Aorta (tissue), 5 donors: ENCODE results near the gene NKX2-3. TPM values are rescaled to one million over a fixed set of nuclear protein-coding genes. Genes with fewer than 3 reads are reported as not detected.

Experiments used
- ATAC-seq: fragments of 200-7000 bp; cut with Tn5 transposase; one replicate; pipeline ENCODE4 v1.9.1; 2022; ENCODE audit warnings: moderate library complexity; ENCODE audit not compliant: low FRiP score
- DNase-seq, 2 donors: peaks; one replicate each; pipeline ENCODE4 v3.0.0-alpha.2; 2020
- H3K27ac ChIP-seq, 2 donors: one replicate each; pipeline ENCODE4 v1.5.1; 2013; ENCODE audit warnings: low read length in 2 of 2, mild to moderate bottlenecking in 2 of 2, moderate library complexity in 2 of 2, control low read depth in 1 of 2, inconsistent platforms in 1 of 2, low read depth in 1 of 2
- H3K27me3 ChIP-seq, 2 donors: one replicate each; pipeline ENCODE4 v1.6.1; 2013; ENCODE audit warnings: control low read depth in 1 of 2, low read length in 1 of 2, mild to moderate bottlenecking in 1 of 2, moderate library complexity in 1 of 2; ENCODE audit not compliant: insufficient read depth in 2 of 2, control insufficient read depth in 1 of 2
- H3K36me3 ChIP-seq, 2 donors: one replicate each; pipeline ENCODE4 v1.6.1; 2013; ENCODE audit warnings: control low read depth in 1 of 2, low read length in 1 of 2, mild to moderate bottlenecking in 1 of 2; ENCODE audit not compliant: insufficient read depth in 2 of 2, control insufficient read depth in 1 of 2
- H3K4me1 ChIP-seq, 2 donors: one replicate each; pipeline ENCODE4 v1.6.1; 2013; ENCODE audit warnings: low read length in 2 of 2, control low read depth in 1 of 2, mild to moderate bottlenecking in 1 of 2, moderate library complexity in 1 of 2; ENCODE audit not compliant: insufficient read depth in 2 of 2, control insufficient read depth in 1 of 2
- H3K4me3 ChIP-seq, 2 donors: one replicate each; pipeline ENCODE4 v1.5.1; 2013; ENCODE audit warnings: low read length in 2 of 2, control low read depth in 1 of 2, mild to moderate bottlenecking in 1 of 2
- H3K9me3 ChIP-seq: one replicate; pipeline ENCODE4 v1.6.1; 2013; ENCODE audit warnings: mild to moderate bottlenecking, low read length; ENCODE audit not compliant: control insufficient read depth
- WGBS, 2 donors: extraction: QIAGEN DNeasy Blood & Tissue Kit; methylation state at CpG; one replicate each; pipeline ENCODE4 v1.1.7; 2013; 5-methylcytosine and 5-hydroxymethylcytosine counted together
- intact Hi-C, 2 donors: fragments of 100-400 bp; cut with DNase I; formaldehyde crosslinking; loops; one replicate each; pipeline versions ENCODE4 v1.14.2 to v1.15.0; 2022
- polyA plus RNA-seq, 2 donors: library from polyadenylated mRNA; stranded (reverse); fragments of 200-250 nt; gene quantifications; one replicate each; pipeline ENCODE4 v1.2.3, GENCODE V29; 2013
- total RNA-seq, 2 donors: library from RNA; stranded (reverse); fragmentation: NEBNext Ultra II Directional; extraction: Animal tissue kit (Norgen Biotek cat#: 25700); gene quantifications; one replicate each; pipeline ENCODE4 v1.2.1, GENCODE V29; 2021
- donor health status: healthy with polysubstance abuse.
- donor health status: Bipolar disorder and iron deficiency.
- donor health status: DM: no; HTN: no; CAD: no.
- donor health status: DM: no; HTN: no; CAD: no.
- donor health status: DM: yes; HTN: yes; CAD: no.

NKX2-3 gene
- total and polyA plus RNA-seq, 4 donors, result 0.05 to 0.60 (median 0.50) TPM; not detected in 1

DNA sequence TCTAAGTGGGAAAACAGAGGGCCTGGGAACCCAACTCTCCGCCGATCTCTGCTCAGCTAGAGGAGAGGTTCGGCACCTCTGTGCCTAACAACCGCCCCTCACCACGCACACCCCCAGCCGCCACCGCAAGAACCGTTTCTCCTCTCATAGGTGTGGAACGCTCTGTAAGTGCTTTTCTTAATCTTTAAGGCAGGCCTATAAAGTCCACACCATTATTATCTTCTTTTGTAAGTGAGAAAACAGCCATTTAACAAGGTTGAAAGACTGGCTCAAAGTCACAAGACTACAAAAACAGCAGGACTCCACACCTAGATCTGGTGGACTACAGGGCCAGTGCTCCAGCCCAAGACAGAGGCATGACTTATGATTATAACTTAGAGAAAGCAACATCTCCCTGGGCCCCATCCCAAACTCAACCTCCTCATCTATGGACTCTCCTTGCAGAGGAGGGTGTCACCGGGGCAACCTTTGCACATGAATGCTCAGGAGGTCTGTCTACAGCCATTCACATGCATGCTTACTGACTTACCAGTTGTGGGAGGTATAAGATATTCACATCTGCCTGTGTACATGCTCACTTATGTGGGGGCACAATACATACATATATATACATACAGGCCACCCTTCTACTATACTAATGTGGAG lies 7.9 kb upstream of the NKX2-3 start:
- Histone ChIP-seq H3K27me3 (no peaks in the 10 kb centered on the region), H3K27ac (no peak overlapping the region), H3K36me3 (no peaks in the 10 kb centered on the region), H3K9me3 (peaks cover 1% of the 10 kb centered on the region), H3K4me1 (no peaks in the 10 kb centered on the region), H3K4me3 (no peak overlapping the region)
- WGBS, 2 donors, result 66 to 69% methylated on average over 10 of the region's 10 CpGs
- no peak for DNase-seq
- intact Hi-C loops, result no loop called here
- ATAC-seq, result no peak

DNA sequence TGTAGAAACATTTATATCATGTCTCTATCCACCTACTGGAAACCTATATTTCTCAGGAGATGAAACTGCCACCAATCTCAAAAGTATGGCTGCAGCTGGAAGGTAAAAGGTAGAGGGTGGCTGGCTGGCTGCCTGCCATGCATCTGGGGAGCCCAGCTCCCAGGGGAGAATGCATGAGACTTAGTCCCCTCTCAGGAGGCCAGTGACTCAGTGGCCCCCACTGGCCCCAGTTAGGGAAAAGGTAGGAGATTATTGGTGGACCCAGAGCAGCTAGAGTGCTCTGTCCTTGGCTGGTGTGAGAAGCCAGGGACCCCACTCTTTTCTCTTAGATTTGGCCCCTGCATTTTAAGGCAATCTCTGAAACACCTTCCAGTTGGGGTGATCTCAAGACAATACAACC lies 6.8 kb upstream of the NKX2-3 start:
- intact Hi-C loops, result no loop called here
- no peaks in the 10 kb centered on the region for H3K4me1 ChIP-seq
- no peaks in the 10 kb centered on the region for H3K36me3 ChIP-seq
- DNase-seq (no peak), ATAC-seq (no peak)
- no peak overlapping the region for H3K27ac ChIP-seq
- H3K4me3 ChIP-seq, result no peak overlapping the region
- no peaks in the 10 kb centered on the region for H3K27me3 ChIP-seq
- H3K9me3 ChIP-seq, result peaks cover 1% of the 10 kb centered on the region

DNA sequence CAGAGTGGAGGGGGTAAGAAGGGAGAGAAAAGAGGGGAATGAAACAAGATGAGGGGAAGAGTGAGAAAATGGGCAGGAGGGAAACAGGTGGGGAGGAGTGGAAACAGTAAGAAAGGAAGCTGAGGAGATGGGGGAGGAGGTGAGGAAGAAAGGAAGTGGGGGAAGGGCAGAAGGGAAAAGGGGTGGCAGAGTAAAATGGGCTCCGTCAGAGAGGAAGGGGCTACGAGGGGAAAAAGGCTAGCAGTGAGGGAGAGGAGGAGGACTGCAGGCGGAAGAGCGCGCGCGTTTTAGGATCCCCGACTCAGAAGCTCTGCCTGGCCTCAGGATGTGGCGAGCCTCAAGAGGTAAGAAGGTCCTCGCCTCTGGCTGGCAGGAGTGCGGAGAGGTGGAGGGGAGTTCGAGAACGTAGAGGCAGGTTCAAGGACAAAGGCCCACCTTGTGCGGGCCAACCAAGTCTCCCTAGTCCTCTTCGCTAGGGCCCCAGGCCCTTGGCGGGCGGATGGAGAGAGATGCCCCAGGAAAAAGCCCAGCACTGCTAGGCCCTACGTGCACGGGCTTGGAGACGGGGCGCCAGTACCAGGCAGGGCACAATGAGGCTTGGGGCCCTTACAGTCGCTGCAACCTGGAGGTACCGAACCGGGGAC lies 5.8 kb upstream of the NKX2-3 start:
- no peak for ATAC-seq
- Histone ChIP-seq H3K27ac (no peak overlapping the region), H3K36me3 (no peaks in the 10 kb centered on the region), H3K4me3 (no peak overlapping the region), H3K27me3 (no peaks in the 10 kb centered on the region), H3K9me3 (peaks cover 3% of the 10 kb centered on the region), H3K4me1 (no peaks in the 10 kb centered on the region)
- DNase-seq, result no peak
- 45 to 57% methylated on average over 24 of the region's 24 CpGs for WGBS, 2 donors
- intact Hi-C loops, result no loop called here

DNA sequence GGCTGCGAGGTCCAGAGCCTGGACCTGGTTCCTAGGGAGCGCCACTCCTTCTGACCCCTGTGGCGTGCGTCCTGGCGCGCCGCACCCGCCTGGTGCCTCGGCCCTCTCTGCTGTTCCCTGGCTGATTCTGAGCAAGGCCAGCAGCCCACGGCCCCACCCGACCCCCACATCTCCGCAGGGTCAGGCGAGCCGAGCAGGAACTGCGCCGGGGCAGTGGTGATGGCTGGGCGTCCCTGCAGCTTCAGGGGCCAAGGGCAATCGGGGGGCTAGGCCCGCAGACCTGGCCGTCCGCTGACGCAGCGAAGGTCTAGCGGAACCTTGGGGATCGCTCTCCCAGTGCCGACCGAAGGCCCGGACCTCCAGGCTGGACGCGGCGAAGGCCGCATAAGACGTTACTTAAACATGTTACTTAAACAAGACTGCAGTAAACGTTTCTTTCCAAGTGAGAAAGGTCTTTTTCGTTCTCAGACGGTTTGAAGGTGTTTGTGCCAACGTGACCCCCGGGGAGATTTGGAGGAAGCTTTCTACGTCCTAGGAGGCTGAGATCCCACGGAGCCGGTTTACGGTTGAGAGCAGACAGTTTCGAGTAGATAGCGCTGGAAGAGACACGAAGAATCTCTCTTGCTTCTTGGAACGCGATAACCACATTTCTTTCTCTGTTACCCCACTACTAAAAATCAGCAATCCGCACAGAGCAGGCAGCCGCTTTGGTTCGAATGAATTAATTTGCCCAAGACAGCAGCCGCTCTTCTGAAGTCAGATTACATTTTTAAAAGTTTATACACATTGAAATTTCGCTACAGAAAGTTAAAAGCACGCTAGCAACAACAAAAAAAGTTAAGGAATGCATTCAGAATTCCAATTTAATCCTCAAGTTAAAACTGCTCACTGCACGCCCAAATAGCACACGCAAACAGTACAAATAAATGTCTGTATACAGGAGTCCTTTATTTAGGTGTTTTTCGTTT lies 4.9 kb upstream of the NKX2-3 start:
- no peak for ATAC-seq

DNA sequence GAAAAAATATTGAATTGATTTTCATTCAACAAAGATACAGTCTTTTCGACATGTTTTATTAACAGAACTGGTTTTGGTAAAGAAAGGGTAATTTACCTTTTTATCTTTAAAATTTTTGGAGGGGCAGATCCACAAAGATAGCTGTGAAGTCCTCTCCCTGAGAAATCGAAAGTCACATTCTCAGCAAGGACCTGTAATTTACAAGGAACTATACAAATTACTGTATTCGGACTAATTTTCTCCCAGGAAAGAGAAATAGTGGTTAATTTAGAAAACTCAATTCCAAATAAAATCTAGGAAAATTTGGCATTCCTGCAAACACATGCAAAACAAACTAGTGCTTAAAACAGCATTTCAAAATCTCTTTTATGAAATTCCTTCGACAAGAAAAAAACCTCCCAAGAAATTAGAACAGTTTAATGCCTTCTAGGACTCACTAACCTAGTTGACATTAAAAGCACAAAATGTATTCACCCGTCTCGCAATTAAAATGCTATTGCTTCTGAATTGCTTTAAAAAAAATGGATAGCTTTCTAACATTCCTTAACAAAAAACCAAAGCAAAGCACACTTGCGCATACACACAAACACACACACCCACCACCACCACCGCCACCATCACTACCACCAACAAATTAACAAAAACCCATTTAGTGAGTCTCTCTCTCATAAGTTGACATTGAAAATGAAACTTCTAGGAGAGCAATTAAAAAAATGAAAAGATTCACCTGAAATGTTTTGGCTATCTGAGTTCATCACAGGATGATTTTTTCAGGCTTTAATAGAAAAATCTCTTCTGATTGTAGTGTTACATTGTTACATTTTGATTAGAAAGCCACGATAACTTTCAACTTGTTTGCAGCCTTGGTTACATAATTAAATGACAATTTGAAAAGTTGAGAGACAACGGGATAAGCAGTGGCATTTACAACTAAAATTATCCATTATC lies 4.0 kb upstream of the NKX2-3 start:
- Histone ChIP-seq H3K4me3 (no peak overlapping the region), H3K4me1 (no peaks in the 10 kb centered on the region), H3K27me3 (peaks cover 0 to 2% of the 10 kb centered on the region in 2 donors), H3K27ac (no peak overlapping the region), H3K9me3 (peaks cover 3% of the 10 kb centered on the region), H3K36me3 (no peaks in the 10 kb centered on the region)
- DNase-seq (no peak), ATAC-seq (no peak)
- intact Hi-C loops, result no loop called here
- WGBS, 2 donors, result 18 to 26% methylated on average over 10 of the region's 10 CpGs

More for the DNA sequence above, 4.9 kb upstream of the NKX2-3 start:
- no peak for DNase-seq
- H3K27me3 ChIP-seq, result no peaks in the 10 kb centered on the region
- no peaks in the 10 kb centered on the region for H3K36me3 ChIP-seq
- peaks cover 3% of the 10 kb centered on the region for H3K9me3 ChIP-seq
- no peaks in the 10 kb centered on the region for H3K4me1 ChIP-seq
- intact Hi-C loops, result no loop called here
- H3K27ac ChIP-seq, result no peak overlapping the region
- H3K4me3 ChIP-seq, result no peak overlapping the region
- WGBS, 2 donors, result 23 to 31% methylated on average over 56 of the region's 56 CpGs

DNA sequence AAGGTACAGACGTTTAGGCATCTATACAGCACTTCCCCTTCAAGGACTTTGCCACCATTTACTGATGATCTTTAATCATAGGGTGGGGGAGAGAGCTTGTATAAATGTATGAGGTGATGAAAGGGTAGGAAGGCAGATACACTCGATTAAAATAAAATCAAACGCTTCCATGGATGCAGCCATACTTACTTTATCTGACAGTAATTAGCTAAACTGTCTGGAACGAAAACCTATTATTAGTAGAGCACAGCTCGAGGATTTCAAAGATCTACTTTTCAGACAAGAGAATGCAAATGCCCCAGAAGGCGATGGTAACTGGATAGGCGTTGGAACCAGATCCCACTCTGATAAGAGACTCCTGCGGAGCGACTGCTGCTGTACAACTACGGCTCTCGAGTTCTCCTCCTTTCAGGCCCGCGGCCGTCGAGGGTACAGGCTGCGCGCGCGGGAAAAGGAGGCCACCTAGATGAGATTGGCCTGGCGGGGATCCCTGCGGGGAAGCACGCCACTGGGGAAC lies 3.1 kb upstream of the NKX2-3 start:
- peaks cover 0 to 2% of the 10 kb centered on the region in 2 donors for H3K27me3 ChIP-seq
- ATAC-seq (no peak), DNase-seq (no peak)
- WGBS, 2 donors, result 16 to 26% methylated on average over 17 to 22 of the region's 22 CpGs
- no peaks in the 10 kb centered on the region for H3K36me3 ChIP-seq
- H3K4me1 ChIP-seq, result no peaks in the 10 kb centered on the region
- intact Hi-C loops, result no loop called here
- no peak overlapping the region for H3K4me3 ChIP-seq
- no peak overlapping the region for H3K27ac ChIP-seq
- H3K9me3 ChIP-seq, result peaks cover 1% of the 10 kb centered on the region

DNA sequence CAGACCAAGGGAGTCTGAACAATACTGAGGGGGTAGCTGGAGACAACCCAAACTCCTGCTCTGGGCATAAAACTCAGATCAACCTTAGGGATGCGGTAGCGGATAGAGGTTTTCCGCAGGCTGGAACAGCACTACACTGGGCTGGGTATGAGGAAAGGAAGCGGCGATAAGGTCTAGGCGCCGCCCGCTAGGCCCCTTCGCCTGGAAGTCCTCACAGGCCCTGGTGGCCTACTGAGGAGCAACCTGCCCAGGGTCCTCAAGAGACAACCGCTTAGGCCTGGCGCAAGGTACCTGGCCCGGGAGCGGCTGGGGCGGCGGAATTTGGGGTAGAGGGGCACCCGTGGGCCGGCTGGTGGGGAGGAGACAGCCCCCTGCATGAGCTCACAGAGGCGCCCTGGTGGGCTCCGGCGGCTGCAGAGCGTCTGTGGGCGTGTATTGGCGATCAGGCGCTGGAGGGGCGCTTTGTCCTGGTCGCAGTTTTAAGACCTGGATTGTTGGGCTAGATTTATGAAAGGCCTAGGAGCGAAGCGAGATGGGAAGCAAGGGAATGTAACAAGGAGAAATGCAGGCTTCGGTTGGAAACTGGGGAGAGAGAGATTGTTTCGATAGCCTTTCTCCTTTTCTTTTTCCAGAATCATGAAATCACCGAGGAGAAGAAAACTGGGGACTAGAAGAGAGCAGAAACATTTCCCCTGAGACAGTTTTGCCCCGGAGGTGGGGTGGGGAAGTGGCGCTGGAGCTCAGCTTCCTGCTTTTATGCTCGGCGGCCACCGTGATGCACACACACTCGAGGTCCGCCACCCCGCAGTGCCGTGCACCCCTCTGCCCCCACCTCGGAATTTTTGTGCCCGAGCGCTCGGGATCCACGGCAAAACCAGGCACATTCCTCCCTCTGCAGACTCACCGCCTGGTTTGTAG lies 2.4 kb upstream of the NKX2-3 start:
- 16 to 22% methylated on average over 45 to 46 of the region's 46 CpGs for WGBS, 2 donors
- H3K27me3 ChIP-seq, result peaks cover 0 to 2% of the 10 kb centered on the region in 2 donors
- no peak overlapping the region for H3K4me3 ChIP-seq
- H3K9me3 ChIP-seq, result peaks cover 1% of the 10 kb centered on the region
- H3K36me3 ChIP-seq, result no peaks in the 10 kb centered on the region
- intact Hi-C loops, result no loop called here
- DNase-seq (no peak), ATAC-seq (no peak)
- no peak overlapping the region for H3K27ac ChIP-seq
- no peaks in the 10 kb centered on the region for H3K4me1 ChIP-seq
